ENCODE measurements around the gene HERC2. TPM values are rescaled to one million over a fixed set of nuclear protein-coding genes. Genes with fewer than 3 reads are reported as not detected.

HERC2 gene
- total and polyA plus RNA-seq, 2 donors (not counting 3 experiments of a cell fraction or from before 2014, with no cell fraction given), result 46.1 to 83.9 TPM

- dilution Hi-C loops (cut with MboI; ENCODE audit: extremely low pct_ligation_motif_present, low sequenced_read_pairs), result no loop called here
Measured at GRCh38 chr15:28131400-28131799, 190.6 kb downstream of the HERC2 start.

More at GRCh38 chr15:28131400-28131799, 190.6 kb downstream of the HERC2 start:
- Histone ChIP-seq H3K4me1 (ENCODE audit: control insufficient read depth, extremely low read depth, insufficient read depth, low read length) (peaks cover 15% of the 10 kb centered on the region), H3K79me2 (ENCODE audit: control insufficient read depth, insufficient read depth, low read length) (no peaks in the 10 kb centered on the region), H3K4me2 (ENCODE audit: insufficient read depth, low read length) (no peak overlapping the region), H3K27ac (ENCODE audit: insufficient read depth, low read depth, low read length) (no peak overlapping the region), H3K4me3 (replicated peaks in 1 of 3; ENCODE audit: insufficient read depth in 1 of 3, low read depth in 1 of 3, low read length in 3 of 3) (no peak overlapping the region), H3K27me3 (ENCODE audit: control insufficient read depth in 2 of 2, insufficient read depth in 2 of 2, low read length in 2 of 2) (no peaks in the 10 kb centered on the region), H3K9ac (replicated peaks; ENCODE audit: extremely low read depth, insufficient read depth, low read length) (no peak overlapping the region), H3K9me3 (replicated peaks; ENCODE audit: control insufficient read depth, insufficient read depth, low read length) (no peaks in the 10 kb centered on the region), H3K36me3 (ENCODE audit: control insufficient read depth in 2 of 2, extremely low read depth in 1 of 2, insufficient read depth in 2 of 2, low read length in 2 of 2) (peaks cover 2 to 40% of the 10 kb centered on the region in 2 experiments), H2AFZ (ENCODE audit: low read depth, low read length) (no peak overlapping the region), H4K20me1 (replicated peaks; ENCODE audit: control insufficient read depth, extremely low read depth, insufficient read depth, low read length) (no peaks in the 10 kb centered on the region), H3K9me1 (replicated peaks; ENCODE audit: control insufficient read depth, extremely low read depth, insufficient read depth, low read length) (no peaks in the 10 kb centered on the region)
- BruUV-seq (replicated peaks), result no TSS peak
- no peak for TF ChIP-seq POLR2AphosphoS5 (IDR thresholded peaks at IDR 0.05; ENCODE audit: insufficient read depth, low read depth, low read length)
- no peak for TF ChIP-seq GATA2 (IDR thresholded peaks at IDR 0.05; ENCODE audit: insufficient read depth, insufficient read length, low read depth, low read length)
- no peak for TF ChIP-seq MAX (IDR thresholded peaks at IDR 0.05; ENCODE audit: insufficient read depth, insufficient read length)
- TF ChIP-seq EZH2 (IDR thresholded peaks at IDR 0.05; ENCODE audit: borderline replicate concordance, low read depth, low read length, severe bottlenecking), result no peak
- TF ChIP-seq FOS (IDR thresholded peaks at IDR 0.05; ENCODE audit: borderline replicate concordance, insufficient read depth, low read length), result no peak
- TF ChIP-seq, protein P1, sequence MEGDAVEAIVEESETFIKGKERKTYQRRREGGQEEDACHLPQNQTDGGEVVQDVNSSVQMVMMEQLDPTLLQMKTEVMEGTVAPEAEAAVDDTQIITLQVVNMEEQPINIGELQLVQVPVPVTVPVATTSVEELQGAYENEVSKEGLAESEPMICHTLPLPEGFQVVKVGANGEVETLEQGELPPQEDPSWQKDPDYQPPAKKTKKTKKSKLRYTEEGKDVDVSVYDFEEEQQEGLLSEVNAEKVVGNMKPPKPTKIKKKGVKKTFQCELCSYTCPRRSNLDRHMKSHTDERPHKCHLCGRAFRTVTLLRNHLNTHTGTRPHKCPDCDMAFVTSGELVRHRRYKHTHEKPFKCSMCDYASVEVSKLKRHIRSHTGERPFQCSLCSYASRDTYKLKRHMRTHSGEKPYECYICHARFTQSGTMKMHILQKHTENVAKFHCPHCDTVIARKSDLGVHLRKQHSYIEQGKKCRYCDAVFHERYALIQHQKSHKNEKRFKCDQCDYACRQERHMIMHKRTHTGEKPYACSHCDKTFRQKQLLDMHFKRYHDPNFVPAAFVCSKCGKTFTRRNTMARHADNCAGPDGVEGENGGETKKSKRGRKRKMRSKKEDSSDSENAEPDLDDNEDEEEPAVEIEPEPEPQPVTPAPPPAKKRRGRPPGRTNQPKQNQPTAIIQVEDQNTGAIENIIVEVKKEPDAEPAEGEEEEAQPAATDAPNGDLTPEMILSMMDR (IDR thresholded peaks at IDR 0.05; ENCODE audit: extremely low read depth in 1 of 2, insufficient read depth in 1 of 2, low read depth in 1 of 2, low read length in 2 of 2), result no peak
- TF ChIP-seq JUN (IDR thresholded peaks at IDR 0.05; ENCODE audit: borderline replicate concordance, insufficient read depth, insufficient read length, low read depth), result no peak
- no peak for TF ChIP-seq POLR2A (IDR thresholded peaks at IDR 0.05; ENCODE audit: low read depth, low read length)
- no peak for TF ChIP-seq MYC (IDR thresholded peaks at IDR 0.05; ENCODE audit: low read depth, low read length)
- DNase-seq (ENCODE audit: low read depth, low spot score) (no peak), FAIRE-seq (no peak)
- CTCF ChIA-PET, result no interaction called here
- POLR2A ChIA-PET, result no interaction called here
- intact Hi-C loops (cut with micrococcal nuclease), result no loop called here
